GM19467 (cell line): ENCODE results near the gene OPCML.

ENCODE experiments used
- ATAC-seq: cut with Tn5 transposase; IDR thresholded peaks from one replicate; pipeline ENCODE4 v1.9.1; 2021; ENCODE audit warnings: mild to moderate bottlenecking, moderate library complexity; ENCODE audit not compliant: unreplicated experiment

OPCML gene

DNA sequence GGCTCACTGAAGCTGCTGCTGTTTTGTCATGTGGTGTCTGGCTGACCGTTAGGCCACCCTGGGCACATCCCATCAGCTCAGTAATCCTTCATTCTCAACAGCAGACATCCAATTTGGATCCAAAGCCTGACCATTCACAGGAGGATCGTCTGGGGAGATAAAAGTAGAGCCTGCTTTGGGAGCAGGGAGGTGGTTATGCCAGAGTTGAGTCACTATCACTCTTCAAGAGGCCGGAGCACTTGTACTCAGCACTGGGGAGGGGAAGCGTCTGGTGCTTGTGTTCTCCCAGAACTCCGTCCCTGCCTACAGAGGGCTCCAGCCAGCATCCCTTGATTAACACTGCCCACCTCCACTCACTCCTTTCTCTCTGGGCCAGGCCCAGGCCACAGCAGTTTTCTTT, 382.6 kb downstream of the OPCML start:
- ATAC-seq = no peak

DNA sequence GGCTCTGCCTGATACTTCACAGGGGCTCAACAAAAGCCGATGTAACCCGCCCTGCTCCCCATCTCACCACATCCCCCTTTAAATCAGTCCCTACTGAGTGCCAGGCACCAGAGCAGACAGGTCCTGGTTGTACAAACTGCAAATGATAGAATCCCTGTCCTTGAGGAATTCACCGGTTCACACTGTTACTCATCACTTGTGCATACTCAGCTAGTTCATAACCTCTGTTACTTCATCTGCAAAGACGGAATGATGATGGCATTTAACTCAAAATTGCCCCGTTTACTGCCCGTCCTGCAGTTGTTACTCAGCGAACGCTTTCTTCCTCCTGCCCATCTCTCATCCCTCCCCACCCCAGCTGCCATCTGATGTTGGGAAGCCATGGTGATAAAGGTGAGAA, 384.7 kb downstream of the OPCML start:
- ATAC-seq = no peak

DNA sequence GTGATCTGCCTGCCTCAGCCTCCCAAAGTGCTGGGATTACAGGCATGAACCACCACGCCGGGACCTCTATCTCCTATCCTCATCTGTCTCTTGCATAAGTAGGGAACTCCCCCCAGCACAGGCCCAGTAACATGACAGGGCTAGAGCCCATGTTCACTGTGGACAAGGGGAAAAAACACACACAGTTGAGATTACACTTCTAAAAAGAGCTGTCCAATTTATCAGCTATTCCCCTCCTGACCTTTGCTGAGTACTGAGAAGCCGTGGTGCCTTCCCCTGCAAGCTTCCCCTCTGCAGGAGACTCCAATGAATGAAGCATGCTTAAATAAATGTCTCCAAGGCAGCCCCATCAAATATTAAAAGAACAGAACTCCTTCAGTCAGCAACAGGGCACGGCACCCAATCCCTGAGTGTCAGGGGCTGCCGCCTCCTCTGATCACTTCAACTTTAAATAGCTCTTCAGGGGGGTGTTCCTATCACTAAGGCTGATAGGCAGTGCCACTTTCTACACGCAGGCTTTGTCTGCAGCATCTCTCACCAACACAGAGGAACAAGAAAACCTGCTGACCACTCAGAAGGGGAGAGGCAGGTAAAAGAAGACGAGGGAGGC, 385.5 kb downstream of the OPCML start:
- no peak for ATAC-seq

DNA sequence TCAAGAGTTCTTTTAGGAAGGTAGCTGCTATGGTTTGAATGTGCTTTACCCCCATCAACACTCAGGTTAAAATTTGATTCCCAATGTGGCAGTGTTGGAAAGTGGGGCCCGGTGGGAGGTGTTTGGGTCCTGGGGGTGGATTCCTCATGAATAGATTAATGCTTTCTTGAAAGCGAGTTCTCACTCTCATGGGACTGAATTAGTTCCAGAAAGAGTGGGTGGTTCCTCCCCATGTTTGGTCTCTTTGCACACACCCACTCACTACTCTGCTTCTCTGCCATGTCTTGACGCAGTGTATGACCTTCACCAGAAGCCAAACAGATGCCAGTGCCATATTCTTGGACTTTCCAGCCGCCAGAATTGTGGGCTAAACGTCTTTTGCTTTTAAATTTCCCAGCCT, 394.4 kb downstream of the OPCML start:
- ATAC-seq = no peak

DNA sequence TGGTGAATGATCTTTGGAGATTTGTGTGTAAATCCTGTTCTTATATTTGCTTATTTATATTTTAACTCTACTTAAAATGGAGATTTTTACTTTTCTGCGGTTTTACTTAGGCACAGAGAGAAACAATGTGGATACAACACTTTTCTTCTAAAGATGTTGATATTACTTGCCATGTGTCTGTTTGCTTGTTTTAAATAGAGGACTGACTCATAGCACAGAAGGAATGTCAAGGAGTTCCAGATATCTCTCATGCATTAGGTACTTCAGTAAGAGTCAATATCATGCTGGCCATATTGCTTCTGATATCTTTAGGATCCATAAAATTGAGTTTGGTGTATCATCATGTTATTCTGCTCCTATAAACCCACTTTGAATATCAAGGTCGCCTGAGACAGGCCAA, 395.0 kb downstream of the OPCML start:
- no peak for ATAC-seq

DNA sequence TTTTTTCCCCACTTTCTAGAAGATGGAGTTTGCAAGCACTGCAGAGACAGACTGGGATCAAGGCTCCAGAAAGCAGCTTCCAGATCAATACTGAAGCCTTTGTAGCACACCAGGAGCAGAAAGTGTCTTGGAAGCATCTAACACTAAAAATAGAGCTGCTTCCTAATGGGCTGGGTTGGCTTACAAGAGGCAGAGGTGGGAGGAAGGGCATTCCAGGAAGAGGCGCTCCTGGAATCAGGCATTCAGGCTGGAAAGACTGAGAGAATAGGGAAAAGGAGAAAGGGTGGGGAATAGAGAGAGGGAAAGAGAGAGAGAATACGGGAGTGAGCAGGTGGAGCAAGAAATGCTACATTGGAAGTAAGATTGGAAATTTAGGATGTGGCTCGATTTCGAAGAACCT, 395.9 kb downstream of the OPCML start:
- no peak for ATAC-seq

DNA sequence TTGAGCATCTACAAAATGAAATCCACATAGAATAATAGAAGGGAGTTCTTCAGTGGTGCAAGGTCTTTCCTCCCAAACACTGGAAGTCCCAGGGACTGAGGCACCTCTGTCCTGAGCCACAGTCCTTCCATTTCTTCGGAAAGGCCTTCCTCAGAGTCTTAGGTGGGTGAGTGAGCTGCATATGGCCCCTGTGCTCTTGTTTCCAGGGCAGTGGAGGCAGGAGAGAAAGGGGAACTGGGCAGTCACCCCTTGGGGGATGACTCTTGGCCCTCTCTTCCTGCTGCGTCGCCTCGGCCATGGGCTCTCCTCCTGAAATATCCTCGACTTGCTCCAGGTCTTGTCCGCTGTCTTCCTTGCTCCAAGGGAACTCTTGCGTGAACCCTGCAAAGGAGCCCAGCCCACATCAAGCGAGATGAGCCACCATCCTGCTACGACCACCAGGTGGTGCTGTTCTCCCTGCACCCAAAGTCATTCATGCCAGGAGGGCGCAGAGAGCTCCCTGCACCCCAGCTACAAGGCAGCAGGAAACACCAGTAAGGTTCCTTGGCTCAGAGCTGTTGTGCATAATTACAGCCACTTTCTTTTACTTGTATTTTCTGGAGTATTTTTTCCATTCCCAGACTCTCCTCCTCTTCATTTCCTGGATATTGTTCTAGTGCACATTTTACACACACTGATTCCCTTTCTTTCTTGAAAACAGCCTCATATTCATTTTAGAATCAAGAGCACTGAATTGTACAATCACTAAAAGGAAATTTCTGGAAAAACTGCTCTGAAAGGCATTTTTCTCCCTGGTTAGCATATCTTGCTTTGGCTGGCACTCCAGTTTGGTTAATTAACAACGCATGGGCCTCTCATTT, 397.8 kb downstream of the OPCML start:
- peak; percentile 87 for ATAC-seq

DNA sequence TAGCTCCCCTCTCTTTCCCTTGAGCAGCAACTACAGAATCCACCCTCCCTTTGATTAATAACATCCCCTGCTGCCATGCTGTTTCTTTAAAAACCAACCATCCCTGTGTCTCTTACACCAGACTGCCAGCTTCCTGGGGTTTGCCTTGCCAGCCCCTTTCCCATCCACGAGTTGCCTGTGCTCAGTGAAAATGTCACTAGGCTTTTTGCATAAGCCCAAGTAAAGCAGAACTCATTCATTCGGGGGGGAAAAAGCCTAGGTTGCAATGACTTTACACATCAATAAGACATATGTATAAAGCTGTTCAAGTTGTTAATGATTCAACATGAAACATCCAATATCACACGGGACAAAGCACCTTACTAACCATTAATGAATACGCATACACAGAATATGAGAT, 398.7 kb downstream of the OPCML start:
- ATAC-seq = no peak

DNA sequence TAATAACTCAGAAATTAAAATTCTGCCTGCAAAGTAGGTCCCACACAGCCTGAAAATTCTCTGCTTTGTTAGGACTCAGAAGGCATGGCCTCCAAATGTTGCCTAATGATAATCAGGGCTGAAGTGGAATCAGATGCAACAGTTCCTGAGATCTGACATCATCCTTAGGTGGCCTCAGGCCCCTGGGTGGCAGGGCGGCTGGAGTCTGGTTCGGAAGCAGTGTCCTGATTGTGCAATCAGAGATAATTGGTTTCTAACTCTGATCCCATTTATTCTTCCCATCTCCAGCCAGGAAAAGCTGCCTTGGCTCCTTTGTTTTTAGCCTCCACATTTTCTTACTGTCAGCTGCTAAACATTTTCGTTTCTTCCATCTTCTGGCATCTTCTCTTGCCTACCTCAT, 399.3 kb downstream of the OPCML start:
- no peak for ATAC-seq

DNA sequence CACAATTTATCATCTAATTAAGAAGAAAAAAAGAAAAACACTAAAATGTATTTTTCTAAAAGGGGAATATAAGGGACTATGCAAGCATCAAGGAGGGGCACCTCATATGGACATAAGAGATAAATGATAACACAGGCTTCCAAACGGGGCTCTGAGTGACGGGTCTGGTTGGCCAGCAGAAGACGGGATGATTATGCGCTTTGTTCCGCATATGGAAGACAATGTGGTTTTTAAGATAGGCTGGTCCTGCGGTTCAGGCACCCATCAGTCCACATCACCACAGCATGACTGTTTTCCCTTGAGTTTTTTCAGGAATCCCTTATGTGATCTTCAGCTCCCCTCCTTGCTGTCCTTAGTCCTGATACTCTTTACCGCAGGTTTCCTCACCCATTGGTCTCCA, 404.6 kb downstream of the OPCML start:
- no peak for ATAC-seq

DNA sequence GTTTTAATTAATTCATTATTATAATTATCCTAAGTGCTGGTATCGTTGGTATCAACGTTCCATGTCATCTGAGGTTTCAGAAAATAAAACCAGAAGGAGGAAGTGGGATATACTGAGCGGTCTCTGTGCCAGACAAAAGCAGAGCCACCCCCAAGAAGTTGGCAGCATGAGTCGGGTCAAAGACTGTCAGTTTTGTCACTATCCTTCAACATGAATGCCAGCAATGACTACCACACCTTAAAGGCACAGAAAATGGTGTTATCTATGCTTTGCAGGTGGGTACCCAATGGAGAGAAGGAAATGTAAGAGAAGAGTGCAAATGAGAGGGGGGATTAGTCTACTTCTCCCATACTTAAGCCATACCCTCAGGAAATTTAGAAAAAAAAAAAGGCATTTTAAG, 408.5 kb downstream of the OPCML start:
- no peak for ATAC-seq

DNA sequence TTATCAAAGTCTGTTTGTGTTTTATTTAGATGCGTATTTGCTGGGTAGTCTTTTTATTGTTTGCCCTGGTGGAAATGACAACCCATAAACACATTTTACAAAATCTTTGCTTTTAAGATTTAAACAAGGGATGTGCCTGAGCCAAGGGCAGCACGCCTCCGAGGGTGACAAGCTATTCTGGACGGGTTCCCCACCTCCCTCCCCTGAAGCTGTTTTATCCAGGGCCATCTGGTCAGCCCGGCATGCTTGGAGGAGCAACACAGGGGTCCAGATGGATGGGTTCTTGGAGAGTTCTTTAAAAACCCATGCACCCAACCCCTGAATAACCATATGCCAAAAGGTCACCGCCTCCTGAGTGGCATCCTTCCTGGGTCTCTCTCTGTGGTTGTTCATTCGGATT, 408.9 kb downstream of the OPCML start:
- ATAC-seq = no peak

DNA sequence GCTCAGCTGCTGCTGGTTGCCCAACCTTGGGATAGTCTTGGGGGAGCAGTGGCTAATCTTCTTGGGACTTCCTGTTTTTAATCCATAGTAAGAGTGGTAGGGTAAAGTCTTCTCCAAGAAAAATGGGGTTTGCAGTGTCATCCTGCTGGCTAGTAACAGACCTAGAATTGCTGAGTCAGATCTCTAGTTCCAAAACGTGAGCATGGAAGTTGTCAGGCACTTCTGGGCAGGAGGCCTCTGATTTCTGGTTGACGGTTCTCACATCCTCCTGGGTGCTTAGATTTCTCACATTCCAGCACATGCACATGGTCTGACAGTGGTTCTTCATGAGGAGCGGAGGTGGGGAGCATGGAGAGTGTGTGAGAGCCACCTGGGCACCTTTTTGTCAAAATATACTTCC, 410.0 kb downstream of the OPCML start:
- ATAC-seq = no peak

DNA sequence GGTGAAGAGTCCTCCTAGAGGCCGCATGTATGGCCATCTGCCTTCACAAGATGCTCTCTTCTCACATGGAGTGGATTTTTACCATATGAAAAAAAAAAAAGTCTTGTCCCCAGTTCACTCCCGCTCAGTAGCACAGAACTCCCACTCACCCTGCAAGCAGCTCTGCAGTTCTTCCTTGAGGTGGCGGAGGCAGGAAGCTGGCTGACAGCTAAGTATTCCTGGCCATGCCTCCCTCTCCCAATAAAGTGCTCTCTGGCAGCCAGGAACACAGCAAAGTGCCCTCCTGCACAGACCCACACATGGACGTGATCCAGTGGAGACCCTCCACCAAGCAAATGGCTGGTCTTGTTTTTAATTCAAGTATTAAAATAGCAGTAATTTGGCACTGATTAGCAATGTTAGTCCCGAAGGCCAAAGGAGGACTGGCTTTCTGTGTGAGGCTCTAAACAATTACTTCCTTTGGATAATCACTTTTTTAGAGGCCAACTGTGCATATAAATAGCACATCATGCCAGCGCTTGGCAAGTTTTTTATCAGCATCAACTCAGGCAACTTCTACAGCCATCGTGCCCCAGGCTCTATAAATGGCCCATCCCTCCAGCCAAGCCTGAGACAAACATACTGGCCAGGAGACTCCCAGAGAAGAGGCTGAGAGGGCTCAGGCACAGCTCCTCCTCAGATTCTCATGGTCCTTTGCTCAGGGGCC, 413.6 kb downstream of the OPCML start:
- no peak for ATAC-seq

DNA sequence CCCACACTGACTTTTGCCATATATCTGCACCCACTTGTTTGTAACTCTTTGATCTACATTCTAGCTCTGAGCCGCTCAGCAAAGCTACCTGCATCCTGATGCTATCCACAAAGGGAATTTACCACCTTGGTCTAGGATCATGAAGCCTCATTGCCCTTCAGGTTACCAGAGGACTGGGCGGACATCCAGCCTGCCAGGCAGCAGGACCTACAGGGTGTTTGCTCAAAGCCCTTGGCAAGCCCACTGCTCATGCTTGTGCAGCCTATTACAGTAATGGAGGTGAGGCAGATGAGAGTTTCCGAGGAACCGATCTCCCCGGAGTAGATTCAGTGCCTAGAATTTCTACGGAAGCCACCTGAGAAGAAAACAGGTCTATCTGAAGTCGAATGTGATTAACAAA, 417.2 kb downstream of the OPCML start:
- no peak for ATAC-seq

DNA sequence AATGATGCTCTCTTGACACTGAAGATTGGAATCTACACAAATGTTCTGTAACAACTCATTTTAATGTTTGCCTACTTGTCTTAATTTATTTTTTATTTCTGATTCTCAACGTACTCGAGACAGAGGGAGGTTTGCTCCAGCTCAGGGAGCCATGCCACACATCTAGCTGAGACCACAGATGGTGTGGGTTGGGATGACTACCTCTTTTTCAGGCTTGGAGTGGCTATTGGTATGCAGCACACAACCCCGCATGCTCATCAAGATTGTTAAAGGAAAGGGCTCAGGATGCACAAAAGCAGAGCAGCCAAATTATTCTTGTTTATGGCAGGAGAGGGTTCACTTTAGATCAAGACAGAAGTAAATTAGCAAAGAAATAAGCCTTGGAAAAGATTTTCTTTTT, 424.5 kb downstream of the OPCML start:
- no peak for ATAC-seq

DNA sequence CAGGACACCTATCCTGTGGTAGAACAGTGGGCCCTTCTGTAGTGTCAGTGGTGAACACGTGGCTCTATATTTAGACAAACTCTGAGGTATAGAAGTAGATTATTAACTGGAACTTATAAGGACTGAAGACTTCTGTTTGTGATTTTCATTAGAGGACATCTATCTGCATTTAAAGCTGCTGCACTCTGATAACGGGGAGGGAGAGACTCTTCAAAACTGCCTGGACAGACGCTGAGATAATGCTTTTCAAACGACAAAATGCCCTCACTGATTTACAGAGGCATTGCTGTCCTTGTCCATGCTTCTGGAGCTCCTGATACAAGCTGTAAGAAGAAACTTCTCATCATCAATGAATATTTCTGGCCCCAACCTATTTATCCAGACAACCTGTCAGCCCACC, 425.2 kb downstream of the OPCML start:
- no peak for ATAC-seq

DNA sequence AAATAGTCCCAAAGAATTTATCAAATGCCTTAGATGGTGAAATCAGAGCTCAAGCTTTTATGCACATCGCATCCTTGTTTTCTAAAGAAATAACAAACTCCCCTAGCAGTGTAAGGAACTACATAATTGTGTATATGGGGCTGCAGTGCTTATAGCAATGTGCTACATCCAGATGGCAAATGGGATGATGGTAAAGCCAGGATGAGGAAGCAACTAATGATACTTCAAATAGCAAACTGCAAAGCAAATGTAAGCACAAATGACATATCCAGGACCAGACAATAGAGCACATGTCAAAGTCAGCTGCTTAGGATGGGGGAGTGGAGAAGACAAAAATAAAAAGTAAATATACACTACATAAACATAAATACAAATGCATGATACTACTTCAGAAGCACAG, 425.9 kb downstream of the OPCML start:
- ATAC-seq = no peak

DNA sequence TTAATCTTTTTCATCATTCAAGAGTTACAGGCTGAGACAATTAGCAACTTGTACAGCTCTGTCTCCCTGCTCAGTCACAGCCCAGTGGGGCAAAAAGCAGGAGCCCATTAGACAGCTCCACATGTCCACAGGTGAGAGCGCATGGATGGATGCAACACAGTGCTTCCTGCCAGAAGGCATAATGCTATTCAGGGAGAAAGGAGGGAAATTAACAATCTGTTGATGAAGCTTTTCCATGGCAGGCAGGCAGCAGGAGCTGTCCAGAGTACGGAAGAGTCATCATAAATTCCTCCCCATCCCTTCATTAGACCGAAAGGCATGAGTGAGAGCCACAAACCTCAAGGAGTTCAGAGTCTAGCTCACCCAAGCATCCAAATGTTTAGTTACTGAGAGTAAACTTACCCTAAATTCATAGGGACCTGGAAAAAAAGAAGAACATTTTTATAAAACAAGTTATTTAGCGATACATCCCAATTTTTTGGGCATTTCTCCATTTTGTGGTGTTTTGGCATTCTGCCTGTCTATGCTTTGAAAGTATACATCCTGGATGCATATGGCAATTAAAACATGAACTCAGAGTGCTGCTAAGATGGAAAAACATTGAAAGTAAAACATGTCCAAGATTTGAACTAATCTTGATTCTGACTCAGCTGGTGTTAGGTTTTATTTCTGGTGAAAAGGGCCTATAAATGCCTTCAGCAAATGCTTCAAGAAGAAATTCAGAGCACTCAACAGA, 428.1 kb downstream of the OPCML start:
- no peak for ATAC-seq

DNA sequence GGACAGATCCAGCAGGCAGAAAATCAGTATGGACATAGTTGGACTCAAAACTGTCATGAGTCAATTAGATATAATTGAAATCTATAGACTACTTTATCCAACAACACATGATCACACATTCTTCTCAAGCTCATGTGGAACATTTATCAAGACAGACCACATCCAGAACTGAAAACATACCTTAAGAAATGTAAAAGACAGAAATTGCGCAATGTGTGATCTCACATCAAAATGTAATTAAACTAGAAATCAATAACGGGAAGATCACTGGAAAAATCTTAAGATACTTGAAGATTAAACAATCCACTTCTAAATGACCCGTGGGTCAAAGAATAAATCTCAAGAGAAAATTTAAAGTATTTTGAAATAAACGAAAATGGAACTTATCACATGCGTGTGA, 435.3 kb downstream of the OPCML start:
- no peak for ATAC-seq

DNA sequence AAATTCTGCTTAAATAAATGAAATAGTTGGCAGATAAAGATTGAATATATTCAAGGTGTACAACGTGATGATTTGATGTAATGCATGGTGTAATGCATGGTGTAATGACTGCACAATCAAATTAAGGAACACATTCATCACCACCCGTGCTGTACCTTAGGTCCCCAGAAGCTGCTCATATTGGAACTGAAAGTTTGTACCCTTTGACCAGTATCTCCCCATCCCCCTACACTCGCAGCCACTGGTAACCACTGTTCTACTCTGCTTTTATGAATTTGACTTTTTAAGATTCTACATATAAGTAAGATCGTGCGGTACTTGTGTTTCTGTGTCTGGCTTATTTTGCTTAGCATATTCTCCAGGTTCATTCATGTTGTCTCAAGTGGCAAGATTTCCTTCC, 445.8 kb downstream of the OPCML start:
- ATAC-seq = no peak
